Thyroid gland (tissue), 4 donors: ENCODE data around the gene TBC1D16. TPM values are rescaled to one million over a fixed set of nuclear protein-coding genes. Genes with fewer than 3 reads are reported as not detected.

Experiments
- DNase-seq, 2 donors: peaks; one replicate each; pipeline ENCODE4 v3.0.0-alpha.2; 2019
- H3K27ac ChIP-seq, 3 donors: fragments of 200-600 bp; sonication (generic); 1 replicate in 2 of 3; 2 replicates in 1 of 3; pipeline ENCODE4 v1.5.1; 2016 to 2019; ENCODE audit warnings: mild to moderate bottlenecking in 1 of 3, moderate library complexity in 1 of 3
- H3K27me3 ChIP-seq: fragments of 200-600 bp; sonication (generic); one replicate; pipeline ENCODE4 v1.5.1; 2019
- H3K36me3 ChIP-seq, 2 donors: fragments of 200-600 bp; sonication (generic); one replicate each; pipeline ENCODE4 v1.5.1; 2016 to 2019
- H3K4me1 ChIP-seq, 2 donors: fragments of 200-600 bp; sonication (generic); one replicate each; pipeline ENCODE4 v1.5.1; 2017 to 2019
- H3K4me3 ChIP-seq, 3 donors: fragments of 200-600 bp; sonication (generic); replicated peaks in 1 of 3; 1 replicate in 2 of 3; 2 replicates in 1 of 3; pipeline ENCODE4 v1.5.1; 2016; ENCODE audit warnings: mild to moderate bottlenecking in 1 of 3
- H3K9me3 ChIP-seq: fragments of 200-600 bp; sonication (generic); one replicate; pipeline ENCODE4 v1.5.1; 2017
- CTCF ChIP-seq, 6 experiments: fragments of 200-600 bp in 3 of 6; fragments of 450-650 bp in 3 of 6; sonication (generic) in 3 of 6; IDR thresholded peaks; one replicate each; pipeline ENCODE4 v1.5.1; 2016 to 2019; ENCODE audit warnings: antibody characterized with exemption in 6 of 6, mild to moderate bottlenecking in 2 of 6, inconsistent platforms in 1 of 6, moderate library complexity in 1 of 6
- POLR2A ChIP-seq, 2 donors: fragments of 450-650 bp; IDR thresholded peaks; one replicate each; pipeline ENCODE4 v1.6.1; 2017; ENCODE audit warnings: antibody characterized with exemption in 2 of 2, mild to moderate bottlenecking in 2 of 2, moderate library complexity in 1 of 2
- WGBS, 2 donors: methylation state at CpG; one replicate each; pipeline ENCODE4 v1.1.5; 2017; 5-methylcytosine and 5-hydroxymethylcytosine counted together
- intact Hi-C: fragments of 100-400 bp; cut with DNase I; formaldehyde crosslinking; loops from one replicate; pipeline ENCODE4 v1.15.1; 2023
- total RNA-seq, 4 donors: library from RNA; depleted of rRNA; stranded (reverse); fragments of >200 nt; gene quantifications; one replicate each; pipeline ENCODE4 v1.2.3, GENCODE V29; 2016

TBC1D16 gene
- total RNA-seq, 4 donors from 2014 or later, result 25.4 to 32.2 (median 29.8) TPM

GRCh38 chr17:80023481-80024205 is 12.0 kb downstream of the TBC1D16 start:
- peak in 1 of 2 donors; percentile 42 for DNase-seq
- Histone ChIP-seq H3K27ac (no peak overlapping the region), H3K9me3 (no peaks in the 10 kb centered on the region), H3K4me1 (peaks cover 31 to 42% of the 10 kb centered on the region in 2 donors), H3K27me3 (no peaks in the 10 kb centered on the region), H3K36me3 (no peaks in the 10 kb centered on the region), H3K4me3 (no peak overlapping the region)
- TF ChIP-seq CTCF (IDR thresholded peaks at IDR 0.05), result no peak
- no peak for TF ChIP-seq POLR2A (IDR thresholded peaks at IDR 0.05)
- 65 to 76% methylated on average over 26 to 32 of the region's 43 CpGs for WGBS, 2 donors
- intact Hi-C loops, result no loop called here

- no peaks in the 10 kb centered on the region for H3K9me3 ChIP-seq
- intact Hi-C loops, result no loop called here
- no peaks in the 10 kb centered on the region for H3K27me3 ChIP-seq
- H3K4me3 ChIP-seq, result no peak overlapping the region
- no peak for DNase-seq
- TF ChIP-seq CTCF (IDR thresholded peaks at IDR 0.05), result no peak
- no peak for TF ChIP-seq POLR2A (IDR thresholded peaks at IDR 0.05)
- H3K36me3 ChIP-seq, result no peaks in the 10 kb centered on the region
- no peak overlapping the region for H3K27ac ChIP-seq
- H3K4me1 ChIP-seq, result peaks cover 18 to 28% of the 10 kb centered on the region in 2 donors
- 95 to 96% methylated on average over 2 of the region's 2 CpGs for WGBS, 2 donors
These were observed 14.1 kb downstream of the TBC1D16 start for GRCh38 chr17:80021600-80021999.

- no peak for TF ChIP-seq CTCF (IDR thresholded peaks at IDR 0.05)
- no peak for TF ChIP-seq POLR2A (IDR thresholded peaks at IDR 0.05)
- no peaks in the 10 kb centered on the region for H3K36me3 ChIP-seq
- H3K27me3 ChIP-seq, result no peaks in the 10 kb centered on the region
- DNase-seq, result peak; percentile 60 to 66
- H3K4me3 ChIP-seq, result no peak overlapping the region
- no peaks in the 10 kb centered on the region for H3K9me3 ChIP-seq
- peaks cover 18 to 20% of the 10 kb centered on the region in 2 donors for H3K4me1 ChIP-seq
- intact Hi-C loops, result no loop called here
- peak overlapping the region; percentile 60 to 64 (median 64) for H3K27ac ChIP-seq
- WGBS, 2 donors, result 51 to 54% methylated on average over 14 to 21 of the region's 21 CpGs
These were observed 16.6 kb downstream of the TBC1D16 start for GRCh38 chr17:80018917-80019651.

DNA sequence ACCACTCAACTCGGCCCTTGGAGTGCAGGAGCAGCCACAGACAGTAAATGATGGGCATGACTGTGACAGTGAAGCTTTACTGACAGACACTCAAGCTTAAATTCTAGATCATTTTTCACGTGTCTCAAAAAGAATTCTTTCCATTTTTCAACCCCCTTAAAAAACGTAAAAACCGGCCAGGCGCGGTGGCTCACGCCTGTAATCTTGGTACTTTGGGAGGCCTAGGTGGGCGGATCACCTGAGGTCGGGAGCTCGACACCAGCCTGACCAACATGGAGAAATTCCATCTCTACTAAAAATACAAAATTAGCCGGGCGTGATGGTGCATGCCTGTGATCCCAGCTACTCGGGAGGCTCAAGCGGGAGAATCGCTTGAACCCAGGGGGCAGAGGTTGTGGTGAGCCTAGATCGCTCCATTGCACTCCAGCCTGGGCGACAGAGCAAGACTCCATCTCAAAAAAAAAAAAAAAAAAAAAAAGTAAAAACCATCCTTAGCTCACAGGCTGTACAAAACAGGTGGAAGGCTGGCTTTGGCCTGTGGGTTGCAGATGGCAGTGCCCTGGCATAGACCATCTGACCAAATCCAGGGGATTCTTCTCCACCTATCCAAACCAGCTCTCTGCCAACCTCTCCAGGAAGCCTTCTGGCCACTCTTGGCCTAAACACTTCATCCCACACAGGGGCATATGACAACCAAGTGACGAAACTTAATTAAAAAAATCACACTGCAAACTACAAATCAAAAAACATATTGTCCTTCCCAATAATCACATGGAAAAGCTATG is 18.3 kb downstream of the TBC1D16 start:
- WGBS, 2 donors, result 90 to 93% methylated on average over 18 of the region's 18 CpGs

More for the DNA sequence above, 18.3 kb downstream of the TBC1D16 start:
- Histone ChIP-seq H3K4me1 (peaks cover 18 to 20% of the 10 kb centered on the region in 2 donors), H3K27me3 (no peaks in the 10 kb centered on the region), H3K36me3 (peaks cover 7 to 10% of the 10 kb centered on the region in 2 donors), H3K4me3 (no peak overlapping the region), H3K27ac (no peak overlapping the region), H3K9me3 (no peaks in the 10 kb centered on the region)
- DNase-seq, result no peak
- TF ChIP-seq POLR2A (IDR thresholded peaks at IDR 0.05) (no peak), CTCF (IDR thresholded peaks at IDR 0.05) (no peak)
- intact Hi-C loops, result no loop called here
